ENCODE results near the gene CRIP1.

The CRIP1 gene

DNA sequence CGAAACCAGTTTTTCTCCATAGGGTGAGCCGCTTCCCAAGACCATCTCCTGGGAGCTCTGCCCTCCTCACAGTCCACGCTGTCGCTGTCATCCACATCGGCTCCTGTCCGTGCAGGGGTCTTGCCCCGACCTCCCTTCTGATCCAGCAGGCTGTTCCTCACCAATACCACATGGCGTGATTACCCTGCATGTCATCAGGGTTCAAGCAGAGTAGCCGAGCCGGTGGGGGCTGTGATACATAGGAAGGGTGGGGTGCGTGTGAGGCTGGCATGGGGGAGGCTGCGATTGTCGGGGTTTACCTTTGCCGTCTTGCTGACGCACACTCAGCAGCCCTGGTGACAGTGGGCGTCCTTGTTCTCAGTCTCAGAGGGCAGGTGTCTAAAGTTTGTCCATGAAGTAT lies 21.4 kb downstream of the CRIP1 start:
- Histone ChIP-seq H3K4me3 (replicated peaks; ENCODE audit: low read depth, low read length) (no peak overlapping the region), H3K27me3 (replicated peaks; ENCODE audit: control insufficient read depth, insufficient read depth, low read length) (no peaks in the 10 kb centered on the region; the same call in 1 of the 2 replicates), H3K36me3 (ENCODE audit: control insufficient read depth, insufficient read depth, low read length) (no peaks in the 10 kb centered on the region)
- no peak for DNase-seq (ENCODE audit: extremely low read depth, insufficient read length)
- TF ChIP-seq CTCF (IDR thresholded peaks at IDR 0.05; ENCODE audit: insufficient read depth, low read length, poor library complexity, severe bottlenecking), result no peak

- Histone ChIP-seq H3K4me3 (replicated peaks; ENCODE audit: low read depth, low read length) (no peak overlapping the region), H3K27me3 (replicated peaks; ENCODE audit: control insufficient read depth, insufficient read depth, low read length) (no peaks in the 10 kb centered on the region; the same call in 1 of the 2 replicates), H3K36me3 (ENCODE audit: control insufficient read depth, insufficient read depth, low read length) (no peaks in the 10 kb centered on the region)
- TF ChIP-seq CTCF (IDR thresholded peaks at IDR 0.05; ENCODE audit: insufficient read depth, low read length, poor library complexity, severe bottlenecking), result no peak
- DNase-seq (ENCODE audit: extremely low read depth, insufficient read length), result no peak
Measured at GRCh38 chr14:105508601-105509000, 21.9 kb downstream of the CRIP1 start.

GRCh38 chr14:105517096-105517495 lies 30.4 kb downstream of the CRIP1 start:
- no peak for TF ChIP-seq CTCF (IDR thresholded peaks at IDR 0.05; ENCODE audit: insufficient read depth, low read length, poor library complexity, severe bottlenecking)
- no peaks in the 10 kb centered on the region for H3K36me3 ChIP-seq (ENCODE audit: control insufficient read depth, insufficient read depth, low read length)
- no peak for DNase-seq (ENCODE audit: extremely low read depth, insufficient read length)
- no peaks in the 10 kb centered on the region for H3K27me3 ChIP-seq (replicated peaks; ENCODE audit: control insufficient read depth, insufficient read depth, low read length)
- no peak overlapping the region for H3K4me3 ChIP-seq (replicated peaks; ENCODE audit: low read depth, low read length)

DNA sequence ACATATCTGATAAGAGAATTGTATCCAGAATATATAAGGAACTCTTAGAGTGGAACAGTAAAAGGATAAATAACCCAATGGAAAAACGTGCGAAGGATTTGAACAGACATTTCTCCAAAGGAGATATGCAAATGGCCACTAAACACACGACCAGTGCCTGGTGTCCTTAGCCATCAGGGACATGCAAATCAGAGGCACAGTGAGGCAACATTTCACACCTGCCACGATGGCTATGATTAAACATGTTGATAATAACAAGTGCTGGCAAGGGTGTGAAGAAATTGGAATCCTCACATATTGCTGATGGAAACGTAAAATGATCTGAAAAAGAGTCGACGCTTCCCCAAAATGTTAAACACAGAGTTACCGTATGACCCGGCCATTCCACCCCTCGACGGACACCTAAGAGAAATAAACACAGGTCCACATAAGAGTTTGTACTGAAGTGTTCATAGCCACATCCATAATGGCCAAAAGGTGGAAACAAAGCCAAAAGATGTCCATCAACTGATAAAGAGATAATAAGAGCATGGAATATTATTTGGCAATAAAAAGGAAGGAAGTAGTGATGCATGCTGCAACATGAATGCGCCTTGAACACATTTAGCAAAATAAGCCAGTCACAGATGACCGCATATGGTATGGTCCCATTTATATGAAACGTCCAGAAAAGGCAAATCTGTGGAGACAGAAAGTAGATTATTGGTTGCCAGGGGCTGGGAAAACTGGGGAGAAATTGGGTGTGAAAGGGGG lies 33.4 kb downstream of the CRIP1 start:
- Histone ChIP-seq H3K36me3 (ENCODE audit: control insufficient read depth, insufficient read depth, low read length) (no peaks in the 10 kb centered on the region), H3K4me3 (replicated peaks; ENCODE audit: low read depth, low read length) (no peak overlapping the region), H3K27me3 (replicated peaks; ENCODE audit: control insufficient read depth, insufficient read depth, low read length) (no peaks in the 10 kb centered on the region)
- no peak for TF ChIP-seq CTCF (IDR thresholded peaks at IDR 0.05; ENCODE audit: insufficient read depth, low read length, poor library complexity, severe bottlenecking)
- no peak for DNase-seq (ENCODE audit: extremely low read depth, insufficient read length)

- peaks cover 2% of the 10 kb centered on the region for H3K27me3 ChIP-seq (replicated peaks; ENCODE audit: control insufficient read depth, insufficient read depth, low read length)
- no peak for DNase-seq (ENCODE audit: extremely low read depth, insufficient read length)
- H3K4me3 ChIP-seq (replicated peaks; ENCODE audit: low read depth, low read length), result no peak overlapping the region
- TF ChIP-seq CTCF (IDR thresholded peaks at IDR 0.05; ENCODE audit: insufficient read depth, low read length, poor library complexity, severe bottlenecking), result no peak
- no peaks in the 10 kb centered on the region for H3K36me3 ChIP-seq (ENCODE audit: control insufficient read depth, insufficient read depth, low read length)
Measured at GRCh38 chr14:105525326-105525725, 38.6 kb downstream of the CRIP1 start.
